Retinal pigment epithelial cell (primary cell): ENCODE data around the gene RASGRP2.

Experiments used
- DNase-seq: peaks from one replicate; pipeline ENCODE4 v3.0.0-alpha.2; 2010; ENCODE audit warnings: low read depth
- H3K4me3 ChIP-seq: 2 replicates; pipeline ENCODE4 v1.5.1; 2011; ENCODE audit warnings: mild to moderate bottlenecking, low read length, control low read depth, moderate library complexity
- TF ChIP-seq, protein P1 (sequence below): conservative IDR thresholded peaks from 2 replicates; pipeline ENCODE4 v1.5.1; 2011; ENCODE audit warnings: low read depth, low read length, control low read depth, inconsistent platforms

The RASGRP2 gene

DNA sequence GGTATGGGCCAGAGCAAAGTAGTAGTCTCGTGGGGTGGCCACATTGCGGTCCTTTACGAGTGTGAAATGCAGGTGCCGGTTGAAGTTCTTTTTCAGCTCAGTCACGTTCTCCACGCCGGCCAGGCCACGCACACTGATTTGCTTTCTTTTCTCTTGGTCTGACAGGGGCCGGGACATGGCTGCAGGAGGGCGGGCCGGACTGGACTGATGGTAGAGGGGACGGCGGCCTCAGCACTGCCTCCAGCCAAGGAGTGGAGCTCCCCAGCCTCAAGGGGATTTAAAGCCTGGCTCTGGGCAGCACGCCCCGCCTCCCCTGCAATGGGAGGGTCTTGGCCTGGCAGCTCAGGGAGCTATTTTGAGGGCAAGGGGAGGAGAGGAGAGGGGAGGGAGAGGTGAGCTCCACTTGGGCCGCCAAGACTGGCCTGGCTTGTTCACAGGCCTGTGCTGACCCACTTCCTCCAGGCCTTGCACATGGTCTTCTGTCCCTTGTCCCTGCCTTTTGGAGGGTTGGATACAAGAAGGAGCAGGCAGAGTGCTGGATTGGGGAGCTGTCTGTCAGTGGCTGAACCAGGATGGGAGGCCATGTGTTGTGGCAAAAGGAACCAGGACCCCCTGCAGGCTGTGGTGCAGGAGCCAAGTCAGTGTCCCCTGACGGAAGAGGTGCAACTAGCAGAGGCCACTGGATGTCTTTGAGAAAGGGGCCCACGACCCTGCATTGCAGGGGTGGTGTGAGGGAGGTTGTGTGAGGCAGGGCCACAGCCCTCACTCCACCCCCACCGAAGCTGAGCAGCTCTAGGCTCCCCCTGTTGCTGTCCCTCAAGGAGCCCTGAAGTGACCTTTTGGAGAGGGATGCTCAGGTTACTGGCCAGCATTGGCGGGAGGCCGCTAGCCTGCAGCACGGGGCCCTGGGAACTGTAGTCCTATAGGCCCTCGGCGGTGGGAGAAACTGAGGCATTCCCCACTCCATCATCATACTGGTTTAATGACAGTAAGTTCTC is 16.1 kb upstream of the RASGRP2 start, which contains the start of gene PYGM:
PYGM (minus strand) TSS at position 253 of the 998 bp plus-strand sequence; CDS start at position 177, 76 bp downstream.
- peak; percentile 74 for DNase-seq
- TF ChIP-seq, protein P1, sequence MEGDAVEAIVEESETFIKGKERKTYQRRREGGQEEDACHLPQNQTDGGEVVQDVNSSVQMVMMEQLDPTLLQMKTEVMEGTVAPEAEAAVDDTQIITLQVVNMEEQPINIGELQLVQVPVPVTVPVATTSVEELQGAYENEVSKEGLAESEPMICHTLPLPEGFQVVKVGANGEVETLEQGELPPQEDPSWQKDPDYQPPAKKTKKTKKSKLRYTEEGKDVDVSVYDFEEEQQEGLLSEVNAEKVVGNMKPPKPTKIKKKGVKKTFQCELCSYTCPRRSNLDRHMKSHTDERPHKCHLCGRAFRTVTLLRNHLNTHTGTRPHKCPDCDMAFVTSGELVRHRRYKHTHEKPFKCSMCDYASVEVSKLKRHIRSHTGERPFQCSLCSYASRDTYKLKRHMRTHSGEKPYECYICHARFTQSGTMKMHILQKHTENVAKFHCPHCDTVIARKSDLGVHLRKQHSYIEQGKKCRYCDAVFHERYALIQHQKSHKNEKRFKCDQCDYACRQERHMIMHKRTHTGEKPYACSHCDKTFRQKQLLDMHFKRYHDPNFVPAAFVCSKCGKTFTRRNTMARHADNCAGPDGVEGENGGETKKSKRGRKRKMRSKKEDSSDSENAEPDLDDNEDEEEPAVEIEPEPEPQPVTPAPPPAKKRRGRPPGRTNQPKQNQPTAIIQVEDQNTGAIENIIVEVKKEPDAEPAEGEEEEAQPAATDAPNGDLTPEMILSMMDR, result no peak
- H3K4me3 ChIP-seq, result peak within 1 kb of the TSS; percentile 38

DNA sequence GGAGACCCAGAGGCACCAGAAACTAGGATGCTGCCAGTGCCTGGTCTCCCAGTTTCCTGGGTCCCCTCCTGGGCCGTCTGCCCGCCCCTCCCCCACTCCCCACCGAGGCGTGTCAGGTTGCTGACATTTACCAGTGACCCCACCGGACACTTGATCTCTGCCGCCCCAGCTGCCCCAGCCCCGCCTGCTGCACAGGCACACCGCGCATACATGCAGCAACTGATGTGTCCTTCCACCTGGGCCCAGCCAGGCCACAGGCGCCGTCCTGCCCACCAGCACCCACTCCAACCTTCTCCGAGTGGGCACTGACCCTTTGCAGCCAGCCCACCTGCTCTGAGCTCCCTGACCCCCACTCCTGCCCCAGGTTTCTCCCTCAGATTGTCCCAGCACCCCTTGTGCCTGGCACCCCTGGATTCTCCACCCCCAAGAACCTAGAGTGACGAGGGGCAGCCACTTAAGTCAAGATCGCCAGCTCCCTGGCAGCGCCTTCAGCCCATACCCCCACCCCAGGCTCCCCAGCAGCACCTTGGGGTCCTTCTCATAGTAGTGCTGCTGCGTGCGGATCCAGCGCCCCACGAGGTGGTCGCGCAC is 15.3 kb upstream of the RASGRP2 start:
- peak overlapping the region; percentile 38 for H3K4me3 ChIP-seq
- DNase-seq, result no peak
- TF ChIP-seq, protein P1, result no peak

DNA sequence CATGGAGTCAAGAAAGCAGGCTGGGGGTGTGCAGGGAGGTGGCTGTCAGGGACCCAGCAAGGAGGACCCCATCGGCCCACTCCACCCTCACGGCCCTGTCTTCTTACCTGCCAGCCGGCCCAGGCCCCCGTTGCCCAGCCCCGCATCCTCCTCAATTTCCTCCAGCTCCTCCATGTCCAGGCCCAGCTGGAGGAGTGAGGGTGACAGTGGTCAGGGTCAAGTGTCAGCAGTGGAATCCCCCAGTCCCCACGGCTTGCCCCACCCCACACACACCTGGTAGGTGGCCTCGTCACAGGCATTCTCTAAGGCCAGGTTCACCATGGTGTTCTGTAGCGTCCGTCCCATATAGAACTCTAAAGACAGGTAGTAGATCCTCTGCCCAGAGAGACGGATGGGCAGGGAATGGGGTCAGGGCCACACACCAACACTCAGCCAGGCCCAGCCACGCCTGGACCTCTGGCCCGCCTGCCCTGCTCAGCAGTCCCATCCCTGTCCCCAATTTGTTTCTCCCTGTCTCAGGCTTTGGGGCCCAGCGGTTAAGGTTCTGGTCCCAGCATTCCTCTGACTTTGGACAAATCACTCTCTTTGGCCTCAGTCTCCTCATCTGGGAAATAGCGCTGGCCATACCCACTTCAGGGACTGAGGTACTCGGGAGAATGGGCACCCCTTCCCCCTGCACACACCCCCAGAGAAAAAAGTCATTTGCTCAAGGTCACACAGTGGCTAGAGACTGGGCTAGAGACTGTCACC is 14.6 kb upstream of the RASGRP2 start:
- H3K4me3 ChIP-seq, result peak overlapping the region; percentile 38
- TF ChIP-seq, protein P1, result no peak
- no peak for DNase-seq

DNA sequence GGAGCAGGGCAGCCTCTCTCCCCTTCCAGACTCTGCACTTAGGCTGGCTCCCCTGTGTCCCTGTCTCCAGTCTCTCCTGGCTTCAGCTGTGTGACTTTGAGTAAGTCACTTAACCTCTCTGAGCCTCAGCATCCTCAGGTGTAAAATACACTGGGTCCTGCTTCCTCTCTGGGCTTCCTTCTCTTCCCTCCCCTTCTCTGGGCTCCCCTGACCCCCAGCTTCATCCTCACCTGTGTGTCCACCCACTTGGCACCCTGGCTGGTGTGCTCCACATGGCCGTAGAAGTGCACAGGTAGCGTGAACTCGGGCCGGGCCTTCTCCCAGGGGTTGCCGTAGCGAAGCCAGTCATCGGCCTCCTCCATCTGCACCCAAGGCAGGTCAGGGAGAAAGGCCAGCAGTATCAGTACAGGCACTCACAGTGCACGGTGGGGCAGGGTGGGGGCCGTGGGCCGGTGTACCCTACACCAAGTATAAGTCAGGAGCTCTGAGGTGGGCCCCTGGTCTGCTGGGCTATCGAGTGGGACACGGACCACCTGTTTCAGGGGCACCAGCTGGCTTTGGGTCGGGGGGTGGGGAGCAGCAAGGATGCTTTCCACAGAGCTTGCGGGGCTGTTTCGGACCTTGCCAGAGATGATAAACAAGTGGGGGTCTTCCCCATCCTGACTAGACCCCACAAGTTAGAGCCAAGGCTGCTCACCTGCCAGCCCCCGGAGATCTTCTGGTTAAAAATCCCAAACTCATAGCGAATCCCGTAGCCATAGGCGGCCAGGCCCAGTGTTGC is 13.8 kb upstream of the RASGRP2 start:
- DNase-seq, result no peak
- H3K4me3 ChIP-seq, result no peak overlapping the region
- TF ChIP-seq, protein P1, result no peak

DNA sequence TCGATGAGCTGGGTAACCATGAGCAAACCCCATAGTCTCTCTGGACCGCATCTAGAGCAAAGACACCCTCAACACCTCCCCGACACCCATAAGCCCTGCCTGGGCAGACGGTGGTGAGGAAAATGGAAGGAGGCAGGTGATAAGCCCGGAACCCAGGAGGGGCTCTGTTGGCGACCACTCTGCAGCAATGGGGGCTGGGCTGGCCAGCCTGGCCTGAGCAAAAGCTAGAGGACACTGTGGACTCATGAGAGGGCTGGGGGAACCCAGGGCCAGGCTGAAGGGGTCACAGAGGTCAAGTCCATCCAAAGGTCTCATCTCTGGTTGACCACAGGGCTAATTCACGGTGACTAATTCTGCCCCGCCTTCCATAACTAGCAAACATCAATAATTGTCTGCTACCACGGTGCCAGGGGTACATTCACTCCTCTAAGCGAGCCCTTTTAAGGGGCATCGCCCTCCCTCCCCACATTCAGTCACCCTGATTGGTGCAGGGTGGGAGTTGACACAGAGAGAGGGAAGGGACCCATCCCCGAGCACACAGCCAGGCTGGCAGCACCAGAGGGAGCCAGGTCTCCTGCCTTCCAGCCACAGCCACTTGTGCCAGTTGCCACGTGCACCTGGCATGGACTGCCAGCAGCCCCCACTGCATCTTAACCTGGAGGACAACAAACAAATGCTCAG is 11.9 kb upstream of the RASGRP2 start:
- DNase-seq, result no peak
- H3K4me3 ChIP-seq, result no peak overlapping the region
- TF ChIP-seq, protein P1, result no peak
